Activated CD4-positive, alpha-beta T cell treated with anti-CD3 and anti-CD28 coated beads for 4 hours (primary cell): ENCODE data around the gene TALDO1.

Experiments used
- DNase-seq, 2 donors: peaks; one replicate each; pipeline ENCODE4 v3.0.0-alpha.2; 2020

Gene TALDO1

DNA sequence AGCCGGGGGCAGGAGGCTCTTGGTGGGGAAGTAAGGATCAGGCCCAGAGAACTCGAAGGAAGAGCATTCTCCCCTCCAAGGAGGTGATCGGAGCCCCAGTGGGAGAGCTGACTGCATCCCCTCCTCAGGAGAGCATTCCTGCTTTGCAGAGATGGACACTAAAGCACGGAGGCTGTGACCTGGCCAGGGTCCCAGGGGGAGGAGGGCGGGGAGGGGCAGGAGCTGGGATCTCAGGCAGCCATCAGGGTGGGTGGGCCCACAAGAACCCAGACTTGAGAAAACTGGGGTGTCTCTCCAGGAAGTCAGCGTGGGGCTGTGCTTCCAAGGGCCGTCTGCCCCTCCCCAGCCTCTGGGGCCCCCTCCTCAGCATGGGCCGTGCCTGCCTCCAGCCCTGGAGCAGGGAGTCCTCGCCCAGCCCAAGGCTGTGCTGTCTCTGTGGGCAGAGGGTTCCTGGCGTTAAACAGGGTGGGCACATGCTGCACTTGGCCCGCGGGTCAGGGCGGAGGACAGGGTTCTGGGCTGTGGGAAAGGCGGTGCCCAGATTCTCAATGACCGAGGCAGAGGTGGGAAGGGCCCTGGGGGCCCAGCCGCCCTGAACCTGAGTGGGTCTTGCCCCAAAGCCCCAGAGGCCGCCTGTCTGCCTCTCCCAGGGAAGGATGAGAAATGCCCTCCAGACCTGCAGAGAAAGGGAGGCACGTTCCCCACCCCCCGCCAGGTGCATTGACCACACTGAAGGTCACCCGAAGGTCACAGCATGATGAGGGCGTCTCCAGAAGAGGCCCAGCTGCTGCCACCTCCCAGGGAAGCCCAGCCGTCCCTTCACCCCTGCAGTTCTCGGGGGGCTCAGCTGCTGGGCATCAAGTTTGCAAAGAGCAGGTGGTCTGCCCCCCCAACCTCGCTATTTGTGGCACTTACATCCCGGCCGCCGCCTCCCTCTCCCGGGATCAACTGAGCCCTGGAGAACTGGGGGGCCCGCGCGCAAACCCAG, 42.0 kb downstream of the TALDO1 start:
- no peak for DNase-seq

DNA sequence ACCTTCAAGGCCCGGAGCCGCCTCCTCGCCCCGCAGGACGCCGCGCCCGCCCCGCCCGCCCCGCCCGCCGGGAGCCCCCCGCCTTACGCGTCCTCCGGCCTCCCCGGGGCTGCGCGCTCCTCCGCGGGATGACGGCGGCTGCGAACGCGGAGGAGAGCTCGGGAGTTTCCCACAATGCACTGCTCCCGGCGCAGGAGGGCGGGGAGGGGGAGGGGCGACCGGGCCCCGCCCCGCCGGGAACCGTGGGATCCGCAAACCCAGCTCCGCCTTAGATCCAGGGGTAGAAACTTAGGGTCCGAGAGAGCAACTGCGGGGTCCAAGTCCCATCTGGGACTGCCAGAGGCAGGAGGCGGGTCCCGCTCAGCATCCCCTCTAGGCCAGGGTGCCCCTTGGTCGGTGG, 42.7 kb downstream of the TALDO1 start, which contains the start of gene CEND1:
TSS of gene CEND1 (minus strand) at position 148 of the 400 bp plus-strand sequence. CDS start 1,514 bp downstream, outside the sequence.
- DNase-seq: peak in 1 of 2 donors; percentile 38

- DNase-seq: no peak
Measured at GRCh38 chr11:790721-791564, 43.7 kb downstream of the TALDO1 start.

- DNase-seq: no peak
Measured at GRCh38 chr11:791658-792534, 44.6 kb downstream of the TALDO1 start.

DNA sequence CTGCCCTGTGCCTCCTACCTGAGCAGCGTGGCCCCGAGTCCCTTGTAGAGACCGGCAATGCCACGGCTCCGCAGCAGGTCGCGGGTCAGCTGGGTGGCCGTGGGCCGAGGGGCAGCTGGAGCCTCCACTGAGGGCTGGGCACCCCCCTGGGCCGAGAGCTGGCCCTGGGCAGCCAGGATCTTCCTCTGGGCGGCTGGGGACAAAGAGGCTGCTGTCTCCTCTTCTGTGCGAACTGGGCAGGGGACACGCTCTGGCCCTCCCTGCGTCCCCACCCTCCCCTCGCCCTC, 45.2 kb downstream of the TALDO1 start:
- no peak for DNase-seq

DNA sequence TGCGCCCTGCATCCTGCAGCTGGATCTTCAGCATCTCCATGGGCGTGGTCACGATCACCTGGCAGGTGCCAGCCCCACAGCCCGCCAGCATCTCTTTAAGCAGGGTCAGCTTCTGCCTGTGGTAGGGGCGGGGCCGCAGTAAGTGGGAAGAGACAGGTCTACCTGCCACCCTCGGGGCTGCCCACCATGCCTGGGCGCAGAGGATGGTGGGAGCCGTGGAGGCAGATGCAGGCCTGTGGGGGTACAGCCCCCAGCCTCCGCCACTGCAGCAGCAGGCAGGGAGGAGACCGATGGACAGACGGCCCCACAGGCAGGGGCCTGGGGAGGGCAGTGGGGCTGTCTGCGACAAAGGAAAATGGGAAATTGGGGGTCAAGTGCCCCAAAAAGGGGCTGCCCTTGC, 45.6 kb downstream of the TALDO1 start:
- no peak for DNase-seq

DNA sequence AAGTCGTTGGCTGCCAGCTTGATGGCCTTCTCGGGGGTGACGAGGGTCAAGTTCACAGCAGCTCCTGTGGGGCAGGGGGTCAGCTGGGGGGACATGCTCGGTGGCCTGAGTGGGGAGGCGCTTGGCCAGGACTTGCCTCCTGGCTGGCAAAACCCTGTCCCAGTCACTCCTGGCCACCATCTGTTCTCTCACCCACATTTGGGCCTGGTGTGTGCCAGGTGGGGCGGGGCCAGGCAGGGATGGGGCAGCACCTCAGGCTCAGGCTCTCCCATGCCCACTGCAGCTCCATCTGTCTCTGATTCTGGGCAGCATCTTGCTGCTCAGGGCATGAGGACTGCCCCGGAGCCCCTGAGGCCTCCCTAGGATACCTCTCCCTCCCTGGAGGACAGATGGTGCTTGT, 46.3 kb downstream of the TALDO1 start:
- no peak for DNase-seq

- DNase-seq: no peak
Measured at GRCh38 chr11:794013-794765, 46.9 kb downstream of the TALDO1 start.

- DNase-seq: no peak
Measured at GRCh38 chr11:794766-795633, 47.7 kb downstream of the TALDO1 start.

- peak; percentile 77 to 86 for DNase-seq
Measured at GRCh38 chr11:795634-796564, 48.6 kb downstream of the TALDO1 start.

DNA sequence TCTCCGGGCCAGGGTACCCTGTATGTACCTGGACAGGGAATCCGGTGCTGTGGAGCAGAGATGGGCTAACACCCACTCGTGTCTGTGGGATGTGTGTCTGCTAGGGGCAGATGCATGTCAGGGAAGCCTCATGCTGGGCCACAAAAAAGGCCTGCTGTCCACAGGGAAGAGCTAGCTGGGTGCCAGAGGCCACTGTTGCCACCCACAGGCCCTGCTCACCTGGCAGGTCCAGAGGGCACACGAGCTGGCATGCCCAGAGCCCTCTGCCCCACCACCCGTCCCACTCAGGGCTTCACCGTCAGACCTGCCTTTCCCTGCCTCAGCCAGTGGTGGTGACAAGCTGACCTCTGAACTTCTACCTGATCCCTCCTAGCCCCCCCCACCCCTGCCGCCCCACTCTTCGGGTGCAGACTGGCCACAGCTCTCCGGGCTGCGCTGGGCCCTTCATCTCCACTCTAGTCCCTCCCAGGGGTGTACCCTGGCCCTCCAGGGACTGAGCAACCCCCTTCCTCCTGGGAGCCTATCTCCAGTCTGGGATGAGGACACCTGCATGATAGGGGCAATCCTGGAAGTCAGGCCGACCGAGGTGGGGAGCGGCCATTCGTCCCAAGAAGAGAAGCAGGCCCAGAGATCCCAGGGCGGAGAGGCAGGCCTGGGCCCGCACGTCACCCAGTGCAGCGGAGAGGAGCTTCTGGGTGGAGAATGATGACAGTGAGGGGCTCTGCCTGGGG, 49.5 kb downstream of the TALDO1 start:
- DNase-seq: no peak

DNA sequence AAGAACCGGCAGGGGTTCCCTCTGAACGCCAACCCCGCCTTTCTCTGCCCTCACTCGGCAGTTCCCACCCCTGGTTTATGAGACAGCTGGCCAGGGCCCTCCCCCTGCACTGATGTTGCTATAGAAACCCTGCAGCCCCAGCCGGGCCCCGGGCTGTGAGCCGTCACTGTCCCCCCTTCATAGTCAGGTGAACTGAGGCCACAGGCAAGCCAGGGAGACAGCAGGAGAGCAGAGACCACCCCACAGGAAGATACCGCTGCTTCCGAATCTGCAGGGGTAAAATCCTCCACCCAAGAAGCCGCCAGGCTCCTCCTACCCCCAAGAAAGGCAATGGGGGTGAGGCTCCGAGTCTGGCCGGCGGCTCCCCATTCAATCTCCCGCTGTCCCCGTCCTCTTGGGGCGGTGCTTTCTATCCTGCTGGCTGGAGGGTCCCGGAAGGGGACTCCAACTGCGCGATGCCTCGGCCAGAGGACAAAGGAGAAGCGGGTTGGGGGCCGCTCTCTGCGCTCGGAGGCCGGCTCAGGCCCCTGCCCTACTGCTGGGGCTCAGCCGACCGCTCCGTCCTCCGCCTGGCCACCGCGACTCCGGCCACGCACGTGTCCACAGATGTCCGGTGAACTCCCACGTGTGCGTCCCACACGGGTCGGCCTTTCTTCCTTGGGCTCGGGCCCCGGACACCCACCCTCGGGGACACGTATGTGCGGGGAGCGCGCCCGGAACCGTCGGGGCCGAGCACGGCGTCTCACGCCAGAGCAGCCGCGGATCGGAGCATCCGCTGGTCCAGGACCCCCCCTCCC, 50.2 kb downstream of the TALDO1 start:
- peak; percentile 59 to 63 for DNase-seq

DNA sequence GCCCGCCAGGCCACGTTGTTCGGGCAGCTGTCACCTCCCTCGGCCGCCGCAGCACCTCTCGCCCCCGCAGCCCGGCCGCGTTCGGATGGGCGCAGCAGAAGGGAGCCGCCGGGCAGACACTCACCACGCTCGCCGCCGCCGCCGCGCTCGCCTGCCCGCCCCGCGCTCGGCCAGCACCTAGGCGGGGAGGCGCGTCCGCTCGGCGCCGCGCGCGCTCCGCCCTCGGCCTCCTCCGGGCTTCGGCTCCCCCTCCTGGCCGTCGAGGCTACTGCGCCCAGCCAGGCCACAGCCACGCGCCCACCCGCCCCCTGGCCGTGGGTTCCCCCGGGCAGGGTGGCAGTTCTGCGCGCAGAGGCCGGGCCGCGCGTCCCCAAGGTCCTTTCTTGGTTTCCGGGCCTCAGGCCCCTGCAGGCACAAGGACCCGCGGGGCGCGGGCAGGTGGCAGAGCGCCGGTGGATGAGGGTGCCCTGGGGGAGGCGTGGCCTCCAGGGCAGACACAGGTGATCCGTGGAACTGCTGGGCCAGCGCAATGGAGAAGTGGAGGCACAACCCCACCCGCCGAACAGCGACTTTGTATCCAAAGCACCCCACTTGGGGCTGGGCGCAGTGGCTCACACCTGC, 50.9 kb downstream of the TALDO1 start, which contains the start of gene SLC25A22:
TSS of gene SLC25A22 (minus strand) at position 189 of the 621 bp plus-strand sequence. CDS start 3,275 bp downstream, outside the sequence.
- DNase-seq: peak; percentile 80

DNA sequence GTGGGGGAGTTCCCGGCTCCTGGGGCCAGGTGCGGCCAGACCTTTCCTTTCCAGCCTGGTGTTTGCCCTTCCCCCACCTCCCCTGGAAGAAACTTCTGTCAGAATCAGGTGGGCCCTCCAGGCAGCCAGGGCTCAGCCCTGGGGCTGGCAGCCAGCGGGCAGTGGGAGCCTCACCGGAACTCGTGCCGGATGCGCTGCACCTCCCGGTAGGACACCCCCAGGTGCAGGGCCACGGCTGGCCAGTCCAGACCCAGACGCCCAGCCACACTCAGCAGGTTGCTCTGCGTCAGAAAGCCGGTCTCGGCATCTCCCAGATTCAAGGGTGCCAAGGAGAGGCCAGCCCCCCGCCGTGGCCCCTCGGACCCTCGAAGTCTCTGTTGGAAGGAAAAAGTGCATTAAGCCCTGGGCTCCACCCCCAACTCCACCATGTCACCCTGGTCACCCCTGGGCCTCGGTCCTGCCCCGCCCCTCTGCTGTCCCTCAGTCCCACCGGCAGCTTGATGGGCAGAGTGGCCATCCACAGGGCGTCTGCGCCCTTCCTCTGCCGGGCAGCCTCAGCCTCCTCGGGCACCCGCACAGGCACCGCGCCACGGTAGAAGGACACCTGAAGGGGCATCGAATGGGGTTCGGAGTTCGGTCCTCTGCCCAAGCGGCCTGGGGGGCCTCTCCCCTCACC, 52.5 kb downstream of the TALDO1 start:
- DNase-seq: no peak

- DNase-seq: no peak
Measured at GRCh38 chr11:800473-800872, 53.2 kb downstream of the TALDO1 start.

GRCh38 chr11:801097-801780, 54.0 kb downstream of the TALDO1 start:
- DNase-seq: no peak
